HG03095 (cell line): ENCODE results near the gene MAN1A1.

Experiments used
- ATAC-seq: cut with Tn5 transposase; IDR thresholded peaks from one replicate; pipeline ENCODE4 v1.9.1; 2021; ENCODE audit warnings: moderate library complexity; ENCODE audit not compliant: unreplicated experiment

The MAN1A1 gene

GRCh38 chr6:119205911-119206618 is 143.5 kb downstream of the MAN1A1 start:
- ATAC-seq = peak; percentile 93

- ATAC-seq = no peak
These were observed 144.8 kb downstream of the MAN1A1 start for GRCh38 chr6:119204719-119205118.

DNA sequence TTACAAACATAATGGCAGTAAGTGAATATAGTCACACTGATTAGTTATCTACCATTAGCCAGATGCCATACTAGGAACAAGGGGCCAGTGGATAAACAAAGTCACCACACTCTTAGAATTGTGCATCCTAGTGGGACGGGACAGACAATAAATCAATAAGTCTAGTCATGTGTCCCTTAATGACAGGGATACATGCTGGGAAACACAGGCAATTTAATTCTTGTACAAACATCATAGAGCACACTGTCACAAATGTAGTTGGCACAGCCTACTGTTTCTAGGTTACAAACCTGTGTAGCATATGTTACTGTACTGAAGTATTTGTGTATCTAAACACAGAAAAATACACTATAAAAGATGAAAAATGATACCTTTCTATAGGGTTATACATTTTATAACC is 148.1 kb downstream of the MAN1A1 start:
- no peak for ATAC-seq

DNA sequence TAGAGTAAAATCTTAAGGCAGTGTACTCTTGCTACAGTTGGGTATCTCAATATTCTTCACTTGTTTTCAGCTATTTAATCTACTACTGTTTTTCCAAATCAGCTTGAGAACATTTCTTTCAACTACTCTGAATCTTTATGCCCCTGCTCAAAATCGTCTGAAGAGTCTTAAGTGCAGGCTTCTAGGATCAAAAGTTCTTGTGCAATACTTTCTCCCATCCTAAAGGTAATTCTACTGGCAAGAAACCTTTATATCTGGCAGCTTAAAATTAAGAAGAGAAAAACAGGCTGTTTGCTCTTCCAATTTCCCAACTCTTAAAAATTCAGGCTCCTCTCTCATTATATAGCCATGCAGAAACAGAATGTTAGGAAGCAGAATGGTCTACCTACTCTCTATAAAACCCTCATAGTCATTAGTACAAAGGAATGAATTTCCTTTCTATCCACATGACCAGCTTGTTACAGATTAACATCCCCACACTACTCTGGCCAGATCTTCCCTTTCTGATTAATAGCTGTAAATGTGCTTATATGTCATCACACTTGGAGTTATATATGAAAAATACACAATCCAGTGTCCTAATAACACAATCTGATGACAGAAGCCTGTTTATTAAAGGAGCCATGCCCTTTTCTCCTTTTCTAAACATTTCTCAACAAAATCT is 148.9 kb downstream of the MAN1A1 start:
- no peak for ATAC-seq

DNA sequence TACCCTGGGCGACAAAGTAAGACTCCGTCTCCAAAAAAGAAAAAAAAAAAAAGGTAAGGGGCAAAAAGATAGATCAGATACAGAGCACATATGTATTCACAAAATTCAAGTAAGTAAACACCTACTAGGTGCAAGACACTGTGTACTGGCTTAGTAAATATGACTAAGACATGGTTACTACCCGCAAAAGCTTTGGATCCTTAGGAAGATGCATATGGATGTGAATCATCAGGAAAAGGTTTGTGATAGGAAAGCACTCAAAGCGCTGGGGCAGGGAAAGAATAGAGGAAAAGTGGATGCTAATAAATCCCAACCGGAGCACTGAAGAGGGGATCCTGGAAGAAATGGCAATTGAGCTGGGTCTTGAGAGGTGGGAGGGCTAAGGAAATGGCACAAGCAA is 152.3 kb downstream of the MAN1A1 start:
- ATAC-seq = no peak

- no peak for ATAC-seq
These were observed 152.8 kb downstream of the MAN1A1 start for GRCh38 chr6:119196715-119197114.

- ATAC-seq = no peak
These were observed 153.7 kb downstream of the MAN1A1 start for GRCh38 chr6:119195848-119196247.

DNA sequence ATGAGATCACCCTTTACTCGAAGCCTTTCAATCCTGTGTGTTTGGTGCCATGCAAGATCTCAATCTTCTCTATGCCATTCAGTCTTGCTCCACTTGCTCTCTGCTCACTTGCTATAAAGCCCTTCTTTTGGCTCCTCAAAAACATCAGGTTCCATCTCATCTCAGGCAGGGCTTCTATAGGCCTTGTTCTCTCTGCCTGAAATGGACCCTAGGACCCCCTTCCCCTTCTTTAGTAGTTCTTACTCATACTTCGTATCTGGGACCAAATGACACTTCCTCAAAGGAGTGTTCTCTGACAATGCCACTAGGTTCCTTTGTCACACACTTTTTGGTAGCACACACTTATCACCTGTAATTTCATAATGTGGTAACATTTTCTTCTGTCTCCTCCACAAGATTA is 154.4 kb downstream of the MAN1A1 start:
- no peak for ATAC-seq

DNA sequence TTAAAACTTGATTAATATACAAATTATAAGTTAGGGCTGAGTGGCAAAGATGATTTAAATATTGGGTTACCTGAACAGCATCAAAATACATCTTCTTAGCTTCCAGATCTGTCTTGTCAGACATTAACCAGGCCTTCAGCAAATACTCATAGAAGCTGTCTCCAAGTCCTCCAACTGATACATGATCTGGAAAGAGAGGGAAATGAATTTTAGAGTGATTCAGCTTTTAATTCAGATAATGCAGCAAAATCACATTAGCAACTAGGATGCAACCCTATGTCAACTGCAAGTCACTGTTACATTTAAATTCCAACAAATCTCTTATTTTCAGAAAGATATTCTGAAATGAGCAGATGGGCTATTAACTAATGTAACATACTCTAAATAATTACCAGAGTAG is 155.9 kb downstream of the MAN1A1 start:
- no peak for ATAC-seq

DNA sequence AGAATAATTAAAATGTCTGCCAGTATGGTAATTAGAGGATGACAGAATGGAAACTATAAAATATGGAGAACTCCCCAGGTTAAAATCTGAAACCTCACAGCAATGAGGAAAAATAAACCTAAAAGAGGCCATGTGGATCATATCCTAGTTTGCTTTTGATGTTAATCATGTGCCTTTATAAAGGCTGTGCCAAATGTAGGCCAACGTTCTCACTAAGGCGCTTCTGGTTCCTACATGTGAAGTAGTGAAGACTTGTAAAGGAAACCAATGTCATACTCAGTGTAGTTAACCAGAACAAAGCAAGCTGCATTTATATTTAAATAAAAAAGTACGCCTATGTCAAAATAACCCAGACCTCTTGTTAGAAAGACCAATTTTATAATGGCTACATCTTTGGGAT is 157.4 kb downstream of the MAN1A1 start:
- no peak for ATAC-seq

- no peak for ATAC-seq
These were observed 159.4 kb downstream of the MAN1A1 start for GRCh38 chr6:119190176-119190575.

DNA sequence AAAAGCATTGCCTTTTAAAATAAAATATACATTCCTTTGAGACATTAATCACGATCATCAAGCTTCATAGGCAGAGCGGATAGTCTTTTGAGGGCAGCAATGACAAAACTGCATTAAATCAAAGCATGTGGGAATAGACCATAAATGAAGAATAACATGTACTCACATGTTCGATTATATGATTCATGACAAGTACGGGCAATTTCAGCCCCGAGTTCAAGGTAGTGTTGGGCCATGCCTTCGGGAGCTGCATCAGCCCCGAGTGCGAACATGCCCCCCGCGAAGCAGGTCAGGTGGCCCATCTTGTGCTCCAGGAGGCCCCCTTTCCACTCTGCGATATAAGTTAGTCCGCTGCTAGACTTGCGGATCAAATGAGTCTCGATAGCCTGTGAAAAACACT is 160.1 kb downstream of the MAN1A1 start:
- ATAC-seq = no peak

GRCh38 chr6:119187596-119187995 is 162.0 kb downstream of the MAN1A1 start:
- ATAC-seq = no peak

DNA sequence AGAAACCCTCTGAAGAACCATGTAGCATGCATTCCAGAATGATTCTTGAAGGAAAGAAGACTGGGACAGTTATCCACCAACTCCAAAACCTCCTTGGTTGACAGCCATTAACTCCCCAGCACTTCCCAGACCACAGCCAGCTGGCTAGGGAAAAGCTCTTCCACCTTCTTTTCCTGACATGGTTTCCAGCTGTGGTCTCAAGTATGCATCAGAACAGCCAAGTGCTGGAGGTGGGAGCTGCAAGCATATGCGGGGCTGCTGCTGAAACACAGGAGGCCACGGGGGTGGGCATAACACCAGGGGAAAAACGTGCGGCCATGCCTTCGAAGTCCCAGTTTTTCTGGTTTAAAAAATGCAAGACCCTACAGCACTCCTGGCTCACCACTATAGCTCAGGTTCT is 163.1 kb downstream of the MAN1A1 start:
- no peak for ATAC-seq

DNA sequence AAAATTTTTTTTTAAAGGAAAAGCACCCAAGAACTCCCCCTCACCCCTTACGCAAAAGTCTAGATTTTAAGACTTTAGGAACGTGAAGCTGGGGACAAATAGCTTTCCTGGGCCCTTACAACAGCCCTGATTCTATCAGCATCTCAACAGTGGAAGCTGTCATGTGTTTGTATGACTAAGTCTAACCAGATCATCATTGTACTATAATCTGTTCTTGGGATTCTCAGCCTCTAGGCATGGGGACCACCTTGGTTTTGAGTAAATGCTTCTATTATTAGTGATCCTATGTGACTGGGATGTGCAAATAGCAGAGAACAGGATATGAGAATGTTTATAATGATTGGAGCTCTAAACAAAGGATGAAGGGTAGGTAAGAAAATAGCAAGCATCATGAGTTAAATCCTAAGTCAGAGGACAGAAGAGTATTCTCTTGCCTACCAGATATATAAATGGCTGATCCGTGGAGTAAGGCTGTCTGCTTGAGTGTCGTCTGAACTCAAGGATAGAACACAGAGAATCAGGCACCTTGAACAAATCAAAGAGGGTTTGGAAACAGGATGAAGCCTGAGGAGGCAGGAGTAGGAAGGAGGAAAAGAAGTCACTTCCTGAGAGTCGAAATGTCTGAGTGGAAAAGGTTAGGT is 165.4 kb downstream of the MAN1A1 start:
- no peak for ATAC-seq

DNA sequence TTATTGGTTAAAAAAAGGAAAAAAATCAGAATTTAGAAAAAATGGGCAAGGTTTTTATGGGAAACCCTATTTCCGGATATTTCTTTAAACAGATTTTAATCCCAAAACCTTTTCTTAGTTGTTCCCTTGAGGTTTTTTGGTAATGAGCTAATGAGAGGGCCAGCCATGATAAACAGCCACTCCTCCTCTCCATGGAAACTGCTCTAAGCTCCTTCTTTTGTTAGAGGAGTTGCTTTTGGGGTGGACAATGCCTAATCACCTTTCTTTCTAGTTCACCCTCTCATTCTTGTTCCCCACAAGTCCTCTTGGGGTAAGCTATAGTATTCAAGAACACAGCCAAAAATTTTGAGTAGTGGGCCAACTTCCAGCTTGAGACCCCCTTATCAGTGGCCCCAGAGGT is 166.1 kb downstream of the MAN1A1 start:
- ATAC-seq = no peak

GRCh38 chr6:119182875-119183274 is 166.7 kb downstream of the MAN1A1 start:
- no peak for ATAC-seq

- ATAC-seq = no peak
These were observed 167.3 kb downstream of the MAN1A1 start for GRCh38 chr6:119182216-119182803.

- ATAC-seq = no peak
These were observed 168.5 kb downstream of the MAN1A1 start for GRCh38 chr6:119181046-119181445.

- ATAC-seq = no peak
These were observed 169.7 kb downstream of the MAN1A1 start for GRCh38 chr6:119179842-119180241.

DNA sequence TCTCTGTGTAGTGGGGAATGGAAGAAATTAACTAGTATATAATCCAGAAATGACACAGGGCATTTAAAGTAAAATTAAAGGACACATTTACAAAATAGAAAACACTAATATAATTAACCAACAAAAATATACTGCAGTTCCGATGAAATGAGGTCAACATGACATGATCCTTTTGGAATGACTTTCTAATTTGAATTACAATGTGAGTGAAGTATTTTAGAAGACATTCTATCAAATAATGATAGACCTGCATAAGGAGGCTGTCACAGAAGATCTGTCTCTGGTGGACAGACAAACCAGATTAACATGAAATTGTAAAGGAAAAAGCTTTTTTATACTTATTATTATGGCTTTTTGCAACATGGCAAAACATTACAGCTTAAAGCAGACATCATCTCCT is 170.5 kb downstream of the MAN1A1 start:
- ATAC-seq = no peak

DNA sequence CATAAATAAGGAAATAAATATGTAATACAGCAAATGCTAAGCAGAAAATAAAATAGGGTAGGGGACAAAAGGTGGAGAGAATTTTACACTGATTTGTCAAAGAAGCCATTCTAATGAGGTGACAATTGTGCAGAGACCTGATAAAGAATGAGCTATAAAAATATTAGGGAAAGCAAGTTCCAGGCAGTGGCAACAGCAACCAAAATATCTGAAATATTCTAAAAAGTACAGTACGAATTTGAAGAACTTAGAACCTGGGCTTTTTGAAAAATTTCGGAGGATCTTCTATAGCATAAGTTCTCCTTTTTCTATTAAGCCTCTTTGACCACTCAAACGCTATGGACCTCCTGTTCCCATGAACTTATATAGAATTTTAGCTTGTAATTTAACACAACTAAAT is 173.1 kb downstream of the MAN1A1 start:
- ATAC-seq = no peak
